Pancreas (tissue), 10 donors: ENCODE results near the gene PRDM9. TPM values are rescaled to one million over a fixed set of nuclear protein-coding genes. Genes with fewer than 3 reads are reported as not detected.
A peak's percentile ranks its signal among the peaks of the same experiment; 100 is the strongest.
"Not testable (repeated sequence)": the region's sequence is repeated elsewhere in the genome, so short reads cannot be mapped to it uniquely, and the experiment has no call there.

Experiments
- ATAC-seq, 4 donors: fragments of 200-7000 bp; cut with Tn5 transposase; one replicate each; pipeline versions ENCODE4 v1.8.0 to v1.9.1; 2020; ENCODE audit warnings: mild to moderate bottlenecking in 4 of 4, moderate library complexity in 4 of 4
- DNase-seq, 6 donors: peaks; one replicate each; pipeline ENCODE4 v3.0.0-alpha.2; 2020
- FAIRE-seq: peaks from 2 replicates; lab custom pipeline; 2012; peaks lifted over from hg19 to GRCh38; lab: Jason Lieb, UNC
- H3K27ac ChIP-seq, 4 donors: fragments of 200-600 bp; sonication (generic); 1 replicate in 3 of 4; 2 replicates in 1 of 4; pipeline versions ENCODE4 v1.5.0 to v1.8.0; 2020
- H3K27me3 ChIP-seq, 4 donors: fragments of 200-600 bp; one replicate each; pipeline ENCODE4 v1.8.0; 2021
- H3K36me3 ChIP-seq, 3 donors: fragments of 200-600 bp; sonication (generic) in 1 of 3; one replicate each; pipeline versions ENCODE4 v1.5.0 to v1.8.0; 2020 to 2021
- H3K4me1 ChIP-seq, 3 donors: fragments of 200-600 bp; one replicate each; pipeline ENCODE4 v1.8.0; 2021
- H3K4me3 ChIP-seq, 4 donors: fragments of 200-600 bp; sonication (generic) in 2 of 4; one replicate each; pipeline versions ENCODE4 v1.5.0 to v1.8.0; 2020 to 2021
- H3K9me3 ChIP-seq, 4 donors: fragments of 200-600 bp; one replicate each; pipeline ENCODE4 v1.8.0; 2021
- WGBS, 2 donors: extraction: QIAGEN DNeasy Blood & Tissue Kit; methylation state at CpG; one replicate each; pipeline ENCODE4 v1.1.7; 2013; 5-methylcytosine and 5-hydroxymethylcytosine counted together
- intact Hi-C, 3 donors: fragments of 100-400 bp; cut with DNase I; formaldehyde crosslinking; loops; one replicate each; pipeline versions ENCODE4 v1.11.1 to v1.14.2; 2022
- polyA plus RNA-seq, 2 donors: library from polyadenylated mRNA; stranded (reverse); fragments of 200-250 nt; gene quantifications; one replicate each; pipeline ENCODE4 v1.2.3, GENCODE V29; 2013
- total RNA-seq, 6 donors: library from RNA; stranded (reverse); fragmentation: NEBNext Ultra II Directional in 4 of 6; extraction: Animal tissue kit (Norgen Biotek cat#: 25700) in 4 of 6; gene quantifications; one replicate each; pipeline versions ENCODE4 v1.2.1 to v1.2.4, GENCODE V29; 2021 to 2023
- TF ChIP-seq, protein P1 (sequence below), 4 donors: fragments of 200-600 bp; sonication (generic) in 3 of 4; IDR thresholded peaks; one replicate each; pipeline versions ENCODE4 v1.5.0 to v1.8.0; 2021; ENCODE audit warnings: antibody characterized with exemption in 4 of 4
- donor health status: healthy with polysubstance abuse.
- donor health status: DM: no; HTN: no; CAD: no; lungs with moderate emphysema.
- donor health status: DM: no; HTN: no; CAD: no.
- donor health status: control.
- donor health status: control.
- donor health status: Bipolar disorder and iron deficiency.
- donor health status: DM: yes; HTN: yes; CAD: no.
- donor health status: DM: no; HTN: no; CAD: no.
- donor health status: DM: no; HTN: no; CAD: no.
- donor health status: DM: yes; HTN: yes; CAD: no.

The PRDM9 gene
- total and polyA plus RNA-seq, 8 donors = not detected

DNA sequence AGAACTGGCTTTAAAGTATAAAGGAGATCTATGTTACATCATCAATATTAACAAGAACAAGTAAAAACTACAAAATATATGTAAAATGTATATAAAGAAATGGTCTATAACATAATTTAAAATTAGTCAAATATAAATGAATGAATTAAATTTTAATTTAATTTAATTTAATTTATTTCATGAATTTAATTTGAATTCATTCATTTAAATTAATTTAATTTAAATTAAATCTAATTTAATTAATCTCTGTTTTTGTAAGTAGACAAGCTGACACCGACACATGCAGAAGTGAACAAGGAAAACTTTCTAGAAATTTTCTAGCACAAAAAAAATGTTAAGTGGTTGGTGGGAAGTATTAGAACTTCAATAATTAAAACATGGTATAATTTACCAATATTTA is 10.8 kb upstream of the PRDM9 start:
- intact Hi-C loops = no loop called here
- FAIRE-seq = no peak
- TF ChIP-seq, protein P1, sequence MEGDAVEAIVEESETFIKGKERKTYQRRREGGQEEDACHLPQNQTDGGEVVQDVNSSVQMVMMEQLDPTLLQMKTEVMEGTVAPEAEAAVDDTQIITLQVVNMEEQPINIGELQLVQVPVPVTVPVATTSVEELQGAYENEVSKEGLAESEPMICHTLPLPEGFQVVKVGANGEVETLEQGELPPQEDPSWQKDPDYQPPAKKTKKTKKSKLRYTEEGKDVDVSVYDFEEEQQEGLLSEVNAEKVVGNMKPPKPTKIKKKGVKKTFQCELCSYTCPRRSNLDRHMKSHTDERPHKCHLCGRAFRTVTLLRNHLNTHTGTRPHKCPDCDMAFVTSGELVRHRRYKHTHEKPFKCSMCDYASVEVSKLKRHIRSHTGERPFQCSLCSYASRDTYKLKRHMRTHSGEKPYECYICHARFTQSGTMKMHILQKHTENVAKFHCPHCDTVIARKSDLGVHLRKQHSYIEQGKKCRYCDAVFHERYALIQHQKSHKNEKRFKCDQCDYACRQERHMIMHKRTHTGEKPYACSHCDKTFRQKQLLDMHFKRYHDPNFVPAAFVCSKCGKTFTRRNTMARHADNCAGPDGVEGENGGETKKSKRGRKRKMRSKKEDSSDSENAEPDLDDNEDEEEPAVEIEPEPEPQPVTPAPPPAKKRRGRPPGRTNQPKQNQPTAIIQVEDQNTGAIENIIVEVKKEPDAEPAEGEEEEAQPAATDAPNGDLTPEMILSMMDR (IDR thresholded peaks at IDR 0.05) = no peak

DNA sequence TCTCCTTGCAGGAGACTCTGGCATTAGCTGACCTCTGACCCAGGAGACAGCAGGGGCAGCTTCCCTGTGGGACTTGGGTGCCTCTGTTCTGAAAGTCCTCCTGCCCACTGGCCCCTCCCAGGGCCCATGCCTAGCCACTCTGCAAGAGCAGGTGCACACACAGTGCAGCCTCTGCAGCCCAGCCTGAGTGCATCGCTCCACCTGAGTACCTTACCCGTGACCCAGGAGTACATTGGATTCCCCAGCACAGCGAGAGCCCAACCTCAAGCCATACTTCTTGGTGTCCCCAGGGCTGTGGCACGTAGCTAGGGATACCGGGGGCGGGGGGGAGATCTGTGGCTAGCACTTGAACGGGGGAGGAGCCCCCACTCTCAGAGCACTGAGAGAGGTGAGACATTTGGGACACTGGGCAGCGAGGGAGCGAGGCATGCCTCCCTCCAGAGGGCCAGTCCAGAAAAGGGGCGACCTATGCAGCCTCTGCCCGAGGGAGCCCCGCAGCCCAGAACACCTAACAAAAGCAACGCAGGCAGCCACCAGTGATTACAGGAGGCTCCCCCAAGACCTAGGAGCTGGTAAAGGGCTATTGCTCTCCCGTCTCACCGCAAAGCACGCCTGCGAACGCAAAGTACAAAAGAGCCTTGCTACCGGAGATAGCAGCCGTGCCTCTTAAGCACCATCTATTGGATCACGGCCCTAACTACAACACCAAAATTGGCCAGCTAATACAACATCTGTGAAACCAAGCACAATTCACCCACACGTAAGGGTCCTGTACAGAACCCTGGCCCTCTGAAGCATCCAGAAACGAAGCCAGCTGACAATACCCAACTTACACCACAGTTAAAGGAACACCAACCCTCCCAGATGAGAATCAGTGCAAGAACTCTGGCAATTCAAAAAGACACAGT is 826 bp upstream of the PRDM9 start:
- DNase-seq (peak in 2 of 6 donors; percentile 28 to 58), FAIRE-seq (no peak), ATAC-seq (peak; percentile 42 to 73 (median 62))
- Histone ChIP-seq H3K4me3 (peak overlapping the region in 1 of 4 donors; percentile 13), H3K4me1 (no peaks in the 10 kb centered on the region), H3K27me3 (no peaks in the 10 kb centered on the region), H3K36me3 (no peaks in the 10 kb centered on the region), H3K27ac (peak overlapping the region in 2 of 4 donors; percentile 16 to 23), H3K9me3 (no peaks in the 10 kb centered on the region)
- intact Hi-C loops = no loop called here
- 64 to 72% methylated on average over 23 of the region's 23 CpGs for WGBS, 2 donors
- TF ChIP-seq, protein P1 (IDR thresholded peaks at IDR 0.05) = no peak

More for the DNA sequence above, 10.8 kb upstream of the PRDM9 start:
- Histone ChIP-seq H3K4me3 (no peak overlapping the region), H3K27me3 (no peaks in the 10 kb centered on the region), H3K9me3 (no peaks in the 10 kb centered on the region), H3K27ac (no peak overlapping the region), H3K36me3 (no peaks in the 10 kb centered on the region), H3K4me1 (no peaks in the 10 kb centered on the region)
- 84 to 92% methylated on average over 1 of the region's 1 CpG for whole genome bisulfite sequencing, 2 donors
- DNase-seq (no peak), ATAC-seq (no peak)

DNA sequence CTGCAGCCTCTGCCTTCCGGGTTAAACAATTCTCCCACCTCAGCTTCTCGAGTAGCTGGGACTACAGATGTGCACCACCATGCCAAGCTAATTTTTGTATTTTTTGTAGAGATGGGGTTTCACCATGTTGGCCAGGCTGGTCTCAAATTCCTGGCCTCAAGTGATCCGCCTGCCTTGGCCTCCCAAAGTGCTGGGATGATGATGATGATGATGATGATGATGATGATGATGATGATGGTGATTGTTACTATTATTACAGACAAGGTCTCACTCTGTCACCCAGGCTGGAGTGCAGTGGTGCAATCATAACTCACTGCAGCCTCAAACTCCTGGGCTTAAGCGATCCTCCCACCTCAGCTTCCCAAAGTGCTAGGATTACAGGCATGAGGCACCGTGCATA is 3.0 kb downstream of the PRDM9 start:
- H3K36me3 ChIP-seq, FAIRE-seq, H3K27ac ChIP-seq, H3K4me1 ChIP-seq, DNase-seq, H3K9me3 ChIP-seq, H3K4me3 ChIP-seq, ATAC-seq, H3K27me3 ChIP-seq, intact Hi-C loops: not testable (repeated sequence)
- 69 to 84% methylated on average over 5 of the region's 5 CpGs for WGBS, 2 donors

DNA sequence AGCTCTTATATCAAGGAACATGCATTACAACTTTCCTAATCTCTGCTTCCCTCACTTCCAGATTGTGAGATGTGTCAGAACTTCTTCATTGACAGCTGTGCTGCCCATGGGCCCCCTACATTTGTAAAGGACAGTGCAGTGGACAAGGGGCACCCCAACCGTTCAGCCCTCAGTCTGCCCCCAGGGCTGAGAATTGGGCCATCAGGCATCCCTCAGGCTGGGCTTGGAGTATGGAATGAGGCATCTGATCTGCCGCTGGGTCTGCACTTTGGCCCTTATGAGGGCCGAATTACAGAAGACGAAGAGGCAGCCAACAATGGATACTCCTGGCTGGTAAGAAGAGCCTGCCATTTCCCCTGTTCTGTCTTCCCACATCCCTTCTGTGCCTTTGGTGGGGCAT is 15.1 kb downstream of the PRDM9 start:
- Histone ChIP-seq H3K27me3 (no peaks in the 10 kb centered on the region), H3K27ac (no peak overlapping the region), H3K36me3 (no peaks in the 10 kb centered on the region), H3K4me1 (no peaks in the 10 kb centered on the region), H3K9me3 (no peaks in the 10 kb centered on the region), H3K4me3 (no peak overlapping the region)
- intact Hi-C loops = no loop called here
- ATAC-seq (no peak), FAIRE-seq (no peak), DNase-seq (no peak)
- WGBS, 2 donors = 64 to 86% methylated on average over 4 of the region's 4 CpGs
- TF ChIP-seq, protein P1 (IDR thresholded peaks at IDR 0.05) = no peak

DNA sequence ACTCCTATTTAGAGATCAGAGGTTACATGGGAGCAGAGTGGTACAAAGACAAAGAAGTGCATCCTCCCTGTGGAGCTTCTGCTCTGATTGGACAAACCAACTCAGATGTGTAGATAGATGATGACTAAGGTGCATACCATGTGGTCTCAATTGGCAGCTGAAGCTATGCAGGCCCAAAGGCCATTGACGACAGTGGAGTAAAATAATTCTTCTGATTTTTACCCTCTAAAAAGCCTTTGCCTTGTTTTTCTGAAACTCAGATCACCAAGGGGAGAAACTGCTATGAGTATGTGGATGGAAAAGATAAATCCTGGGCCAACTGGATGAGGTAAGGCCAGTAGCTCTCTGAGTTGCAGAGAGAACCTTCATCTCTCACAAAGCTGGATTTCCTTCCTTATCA is 15.6 kb downstream of the PRDM9 start:
- no peak for DNase-seq
- Histone ChIP-seq H3K36me3 (no peaks in the 10 kb centered on the region), H3K9me3 (no peaks in the 10 kb centered on the region), H3K4me3 (no peak overlapping the region), H3K4me1 (no peaks in the 10 kb centered on the region), H3K27ac (no peak overlapping the region), H3K27me3 (no peaks in the 10 kb centered on the region)
- no peak for ATAC-seq
- WGBS, 2 donors = 65 to 89% methylated on average over 1 of the region's 1 CpG
- intact Hi-C loops = no loop called here
- FAIRE-seq = no peak
- TF ChIP-seq, protein P1 (IDR thresholded peaks at IDR 0.05) = no peak
